Stimulated activated CD8-positive, alpha-beta memory T cell treated with anti-CD3 and anti-CD28 coated beads, Interleukin-4, amount 100 ng/mL, for 24 hours (primary cell): ENCODE data around the gene FAM110D.

Experiments used
- DNase-seq: peaks from one replicate; pipeline ENCODE4 v3.0.0-alpha.2; 2020; ENCODE audit warnings: low read depth

FAM110D gene

GRCh38 chr1:26129778-26130177, 29.1 kb upstream of the FAM110D start:
- no peak for DNase-seq

GRCh38 chr1:26130695-26131094, 28.2 kb upstream of the FAM110D start:
- DNase-seq: no peak

- DNase-seq: no peak
Observed at GRCh38 chr1:26132128-26132833, 26.6 kb upstream of the FAM110D start.

- DNase-seq: no peak
Observed at GRCh38 chr1:26132834-26133167, 26.1 kb upstream of the FAM110D start.

GRCh38 chr1:26134466-26134865, 24.4 kb upstream of the FAM110D start:
- no peak for DNase-seq

GRCh38 chr1:26138974-26139558, 19.8 kb upstream of the FAM110D start:
- no peak for DNase-seq

- no peak for DNase-seq
Observed at GRCh38 chr1:26142159-26142558, 16.7 kb upstream of the FAM110D start.

GRCh38 chr1:26145041-26145959, 13.6 kb upstream of the FAM110D start:
- peak; percentile 67 for DNase-seq

GRCh38 chr1:26145960-26146294, 13.0 kb upstream of the FAM110D start:
- no peak for DNase-seq

- DNase-seq: no peak
Observed at GRCh38 chr1:26148887-26149286, 10.0 kb upstream of the FAM110D start.

- no peak for DNase-seq
Observed at GRCh38 chr1:26153966-26154532, 4.8 kb upstream of the FAM110D start.

- DNase-seq: no peak
Observed at GRCh38 chr1:26154750-26155149, 4.1 kb upstream of the FAM110D start.

GRCh38 chr1:26155370-26156284, 3.3 kb upstream of the FAM110D start:
- DNase-seq: no peak

- no peak for DNase-seq
Observed at GRCh38 chr1:26156285-26157038, 2.4 kb upstream of the FAM110D start.

- no peak for DNase-seq
Observed at GRCh38 chr1:26158271-26158907, 490 bp upstream of the FAM110D start.

- no peak for DNase-seq
Observed at GRCh38 chr1:26159743-26160039, 812 bp downstream of the FAM110D start.

GRCh38 chr1:26160527-26161414, 1.9 kb downstream of the FAM110D start:
- DNase-seq: no peak

- DNase-seq: peak; percentile 19
Observed at GRCh38 chr1:26161415-26162219, 2.7 kb downstream of the FAM110D start.

GRCh38 chr1:26162220-26162709, 3.4 kb downstream of the FAM110D start:
- DNase-seq: no peak
